ENCODE data around the gene TDRD10.

Gene TDRD10

GRCh38 chr1:154582885-154583284, 80.9 kb downstream of the TDRD10 start:
- no peak overlapping the region for H3K27ac ChIP-seq
- TF ChIP-seq ZFX (IDR thresholded peaks at IDR 0.05), result no peak
- TF ChIP-seq, protein P1, sequence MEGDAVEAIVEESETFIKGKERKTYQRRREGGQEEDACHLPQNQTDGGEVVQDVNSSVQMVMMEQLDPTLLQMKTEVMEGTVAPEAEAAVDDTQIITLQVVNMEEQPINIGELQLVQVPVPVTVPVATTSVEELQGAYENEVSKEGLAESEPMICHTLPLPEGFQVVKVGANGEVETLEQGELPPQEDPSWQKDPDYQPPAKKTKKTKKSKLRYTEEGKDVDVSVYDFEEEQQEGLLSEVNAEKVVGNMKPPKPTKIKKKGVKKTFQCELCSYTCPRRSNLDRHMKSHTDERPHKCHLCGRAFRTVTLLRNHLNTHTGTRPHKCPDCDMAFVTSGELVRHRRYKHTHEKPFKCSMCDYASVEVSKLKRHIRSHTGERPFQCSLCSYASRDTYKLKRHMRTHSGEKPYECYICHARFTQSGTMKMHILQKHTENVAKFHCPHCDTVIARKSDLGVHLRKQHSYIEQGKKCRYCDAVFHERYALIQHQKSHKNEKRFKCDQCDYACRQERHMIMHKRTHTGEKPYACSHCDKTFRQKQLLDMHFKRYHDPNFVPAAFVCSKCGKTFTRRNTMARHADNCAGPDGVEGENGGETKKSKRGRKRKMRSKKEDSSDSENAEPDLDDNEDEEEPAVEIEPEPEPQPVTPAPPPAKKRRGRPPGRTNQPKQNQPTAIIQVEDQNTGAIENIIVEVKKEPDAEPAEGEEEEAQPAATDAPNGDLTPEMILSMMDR (conservative IDR thresholded peaks at IDR 0.05), result no peak

DNA sequence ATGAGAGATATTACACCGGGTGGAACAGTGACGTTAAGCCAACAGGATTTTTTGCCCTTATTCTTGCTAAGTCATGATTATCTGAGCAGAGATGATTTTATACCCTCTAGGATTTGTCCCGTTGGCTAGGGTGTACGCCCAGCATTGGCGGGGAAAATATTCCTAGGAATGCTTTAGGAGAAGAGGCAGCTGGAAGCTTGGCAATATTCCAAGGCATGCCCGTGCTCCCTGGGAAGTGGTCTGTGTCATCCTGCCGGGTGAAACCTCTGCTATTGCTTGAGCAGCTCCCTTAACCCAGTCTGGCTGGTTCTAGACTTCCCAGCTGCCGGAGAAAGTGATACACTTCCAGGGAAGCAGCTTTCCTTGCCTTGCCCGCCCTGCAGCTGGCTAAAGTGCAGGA, 81.8 kb downstream of the TDRD10 start:
- H3K27ac ChIP-seq, result no peak overlapping the region
- no peak for TF ChIP-seq ZFX (IDR thresholded peaks at IDR 0.05)
- TF ChIP-seq, protein P1 (conservative IDR thresholded peaks at IDR 0.05), result no peak

DNA sequence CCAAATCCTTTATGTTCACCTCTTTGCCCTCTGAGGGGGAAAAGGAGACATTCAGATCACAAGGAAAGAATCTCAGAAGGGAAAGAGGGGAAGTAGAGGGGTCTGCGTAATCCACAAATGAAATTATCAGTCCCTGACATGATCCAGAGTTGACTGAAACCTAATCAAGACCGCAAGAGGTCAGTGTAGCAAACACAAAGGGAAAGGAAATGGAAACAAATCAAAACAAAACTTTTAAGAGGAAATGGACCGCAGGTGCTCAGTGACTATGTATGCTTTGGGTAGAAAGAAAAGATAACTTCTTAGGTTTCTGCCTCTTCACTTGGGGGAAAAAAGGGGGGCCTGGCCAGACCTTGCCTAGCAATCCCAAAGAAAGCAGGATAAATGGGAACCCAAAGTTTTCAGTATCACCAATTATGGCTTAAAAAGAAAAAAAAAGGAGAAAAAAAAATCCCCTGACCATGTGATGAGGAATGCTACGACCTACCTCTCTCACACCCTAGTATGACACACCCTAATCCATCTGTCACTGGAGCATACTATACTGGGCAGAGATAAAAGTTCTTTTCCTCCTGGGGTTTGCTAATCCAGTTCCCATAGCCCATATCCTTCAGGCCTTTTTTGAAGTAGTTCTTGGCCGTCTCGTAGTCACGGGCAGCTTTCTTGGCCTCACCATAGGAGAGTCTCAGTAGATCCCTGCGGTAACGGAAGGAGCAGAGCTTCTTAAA, 82.4 kb downstream of the TDRD10 start:
- no peak overlapping the region for H3K27ac ChIP-seq
- TF ChIP-seq, protein P1 (conservative IDR thresholded peaks at IDR 0.05), result no peak
- no peak for TF ChIP-seq ZFX (IDR thresholded peaks at IDR 0.05)

DNA sequence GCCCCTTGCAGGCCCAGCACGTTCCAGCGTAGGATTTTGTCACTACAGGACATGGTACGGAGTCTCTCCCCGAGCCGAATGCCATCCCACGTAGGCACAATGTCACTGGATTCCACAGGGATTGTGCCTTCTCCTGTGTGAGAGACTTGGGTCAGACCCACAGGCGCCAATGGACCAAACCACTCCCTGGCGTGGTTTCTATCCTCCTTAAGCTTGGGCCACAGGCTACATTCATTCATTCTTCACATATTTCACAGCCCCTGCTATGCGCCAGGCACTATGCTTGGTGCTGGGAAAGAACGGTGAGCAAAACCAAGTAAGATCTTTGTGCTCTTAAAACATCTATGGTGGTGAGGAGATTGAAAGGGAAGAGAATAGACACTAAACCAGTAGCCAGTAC, 84.2 kb downstream of the TDRD10 start:
- H3K27ac ChIP-seq, result no peak overlapping the region
- TF ChIP-seq ZFX (IDR thresholded peaks at IDR 0.05), result no peak
- TF ChIP-seq, protein P1 (conservative IDR thresholded peaks at IDR 0.05), result no peak

- TF ChIP-seq, protein P1 (conservative IDR thresholded peaks at IDR 0.05), result no peak
- TF ChIP-seq ZFX (IDR thresholded peaks at IDR 0.05), result no peak
- H3K27ac ChIP-seq, result no peak overlapping the region
These were observed 84.6 kb downstream of the TDRD10 start for GRCh38 chr1:154586641-154587040.

DNA sequence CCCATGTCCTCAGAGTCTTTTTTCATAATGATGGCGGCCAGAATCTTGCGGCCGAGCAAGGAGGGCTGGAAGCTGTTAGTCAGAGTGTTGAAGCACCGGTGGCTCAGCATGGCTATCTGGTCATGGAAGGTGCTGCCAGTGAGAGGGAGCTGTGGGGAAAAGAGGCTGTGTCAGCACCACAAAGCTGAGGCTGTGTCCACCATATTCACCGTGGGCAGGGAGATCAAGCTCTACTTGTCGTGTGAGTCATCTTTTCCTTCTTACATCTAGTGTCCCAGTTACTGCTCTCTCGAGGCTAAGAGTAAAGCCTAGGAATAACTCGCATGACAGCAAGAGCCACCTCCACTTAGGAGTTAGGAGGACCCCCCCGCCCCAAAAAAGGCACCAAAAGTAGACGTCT, 87.8 kb downstream of the TDRD10 start:
- TF ChIP-seq, protein P1 (conservative IDR thresholded peaks at IDR 0.05), result no peak
- TF ChIP-seq ZFX (IDR thresholded peaks at IDR 0.05), result no peak
- no peak overlapping the region for H3K27ac ChIP-seq

GRCh38 chr1:154590756-154591155, 88.7 kb downstream of the TDRD10 start:
- TF ChIP-seq ZFX (IDR thresholded peaks at IDR 0.05), result no peak
- TF ChIP-seq, protein P1 (conservative IDR thresholded peaks at IDR 0.05), result no peak
- no peak overlapping the region for H3K27ac ChIP-seq

All from C4-2B (cell line).